GM12864 (cell line): ENCODE data around the gene SULT2B1.

ENCODE experiments used
- DNase-seq: peaks from one replicate; pipeline ENCODE4 v3.0.0-alpha.2; 2011; ENCODE audit warnings: low read depth
- H3K4me3 ChIP-seq: 2 replicates; pipeline ENCODE4 v1.5.1; 2011; ENCODE audit warnings: mild to moderate bottlenecking, low read depth, low read length, control low read depth
- CTCF ChIP-seq: IDR thresholded peaks from 2 replicates; pipeline ENCODE4 v1.5.1; 2011; ENCODE audit warnings: low read depth, mild to moderate bottlenecking, moderate library complexity, low read length, control low read depth, inconsistent platforms; ENCODE audit errors: missing control alignments

Gene SULT2B1

GRCh38 chr19:48510421-48511268 lies 41.3 kb upstream of the SULT2B1 start:
- no peak for DNase-seq

GRCh38 chr19:48511321-48511731 lies 40.6 kb upstream of the SULT2B1 start:
- H3K4me3 ChIP-seq: no peak overlapping the region
- no peak for DNase-seq
- TF ChIP-seq CTCF: no peak

More at GRCh38 chr19:48510421-48511268, 41.3 kb upstream of the SULT2B1 start:
- no peak for TF ChIP-seq CTCF
- no peak overlapping the region for H3K4me3 ChIP-seq

GRCh38 chr19:48511800-48512503 lies 40.0 kb upstream of the SULT2B1 start, which contains the start of gene LMTK3:
LMTK3 (minus strand) TSS chr19:48511835; CDS start chr19:48511576, 259 bp downstream.
- DNase-seq: no peak
- no peak for TF ChIP-seq CTCF
- H3K4me3 ChIP-seq: no peak within 1 kb of the TSS

GRCh38 chr19:48512504-48513288 lies 39.3 kb upstream of the SULT2B1 start:
- TF ChIP-seq CTCF: no peak
- peak overlapping the region; percentile 60; the same call in 1 of the 2 replicates for H3K4me3 ChIP-seq
- no peak for DNase-seq

GRCh38 chr19:48513289-48514122 lies 38.5 kb upstream of the SULT2B1 start:
- peak overlapping the region; percentile 60 for H3K4me3 ChIP-seq
- DNase-seq: peak; percentile 50
- no peak for TF ChIP-seq CTCF

GRCh38 chr19:48514123-48514458 lies 37.9 kb upstream of the SULT2B1 start:
- no peak for TF ChIP-seq CTCF
- H3K4me3 ChIP-seq: peak overlapping the region; percentile 60
- DNase-seq: no peak
